WTC11 (cell line): Measurements from ENCODE around the gene DCAF6.

ENCODE experiments used
- ESRRA ChIP-seq: sonication (generic); formaldehyde crosslinking; IDR thresholded peaks from 2 replicates; pipeline ENCODE4 v1.8.1; 2022; ENCODE audit warnings: mild to moderate bottlenecking, missing genetic modification reagents, borderline replicate concordance
- ETV6 ChIP-seq: sonication (generic); formaldehyde crosslinking; IDR thresholded peaks from 2 replicates; pipeline ENCODE4 v1.8.1; 2022; ENCODE audit warnings: mild to moderate bottlenecking, missing genetic modification reagents
- MYBL2 ChIP-seq: sonication (generic); formaldehyde crosslinking; IDR thresholded peaks from 2 replicates; pipeline ENCODE4 v1.8.1; 2023; ENCODE audit warnings: mild to moderate bottlenecking, moderate library complexity, missing genetic modification reagents
- NFYB ChIP-seq: sonication (generic); formaldehyde crosslinking; conservative IDR thresholded peaks from 2 replicates; pipeline ENCODE4 v1.8.0; 2022; ENCODE audit warnings: low read depth, missing genetic modification reagents
- PRRX2 ChIP-seq: fragments of 250-450 bp; sonication (Bioruptor Pico); IDR thresholded peaks from 2 replicates; pipeline ENCODE4 v1.8.0; 2021; ENCODE audit warnings: mild to moderate bottlenecking
- SP1 ChIP-seq: sonication (generic); formaldehyde crosslinking; conservative IDR thresholded peaks from 2 replicates; pipeline ENCODE4 v1.8.1; 2022; ENCODE audit warnings: missing genetic modification reagents
- TF ChIP-seq, protein P1 (sequence below): fragments of 200-600 bp; IDR thresholded peaks from 2 replicates; pipeline ENCODE4 v1.8.0; 2022; ENCODE audit warnings: antibody characterized with exemption
- TF ChIP-seq, protein P2 (sequence below): sonication (generic); formaldehyde crosslinking; IDR thresholded peaks from 2 replicates; pipeline ENCODE4 v1.8.1; 2022; ENCODE audit warnings: mild to moderate bottlenecking, moderate library complexity, missing genetic modification reagents
- TF ChIP-seq, protein P3 (sequence below): sonication (generic); formaldehyde crosslinking; IDR thresholded peaks from 2 replicates; pipeline ENCODE4 v1.8.1; 2023; ENCODE audit warnings: mild to moderate bottlenecking, missing genetic modification reagents, moderate library complexity
- TF ChIP-seq, protein P4 (sequence below): sonication (generic); formaldehyde crosslinking; IDR thresholded peaks from 2 replicates; pipeline ENCODE4 v1.8.0; 2023; ENCODE audit warnings: missing genetic modification reagents, mild to moderate bottlenecking, borderline replicate concordance
- TF ChIP-seq, protein P5 (sequence below): fragments of 250-450 bp; sonication (Bioruptor Pico); IDR thresholded peaks from 2 replicates; pipeline ENCODE4 v1.9.0; 2021; ENCODE audit warnings: mild to moderate bottlenecking
- TF ChIP-seq, protein P6 (sequence below): sonication (generic); formaldehyde crosslinking; IDR thresholded peaks from 2 replicates; pipeline ENCODE4 v1.8.1; 2023; ENCODE audit warnings: mild to moderate bottlenecking, moderate library complexity, missing genetic modification reagents
- TF ChIP-seq, protein P7 (sequence below): fragments of 250-450 bp; sonication (Bioruptor Pico); IDR thresholded peaks from 2 replicates; pipeline ENCODE4 v1.8.0; 2021; ENCODE audit warnings: mild to moderate bottlenecking

DNA sequence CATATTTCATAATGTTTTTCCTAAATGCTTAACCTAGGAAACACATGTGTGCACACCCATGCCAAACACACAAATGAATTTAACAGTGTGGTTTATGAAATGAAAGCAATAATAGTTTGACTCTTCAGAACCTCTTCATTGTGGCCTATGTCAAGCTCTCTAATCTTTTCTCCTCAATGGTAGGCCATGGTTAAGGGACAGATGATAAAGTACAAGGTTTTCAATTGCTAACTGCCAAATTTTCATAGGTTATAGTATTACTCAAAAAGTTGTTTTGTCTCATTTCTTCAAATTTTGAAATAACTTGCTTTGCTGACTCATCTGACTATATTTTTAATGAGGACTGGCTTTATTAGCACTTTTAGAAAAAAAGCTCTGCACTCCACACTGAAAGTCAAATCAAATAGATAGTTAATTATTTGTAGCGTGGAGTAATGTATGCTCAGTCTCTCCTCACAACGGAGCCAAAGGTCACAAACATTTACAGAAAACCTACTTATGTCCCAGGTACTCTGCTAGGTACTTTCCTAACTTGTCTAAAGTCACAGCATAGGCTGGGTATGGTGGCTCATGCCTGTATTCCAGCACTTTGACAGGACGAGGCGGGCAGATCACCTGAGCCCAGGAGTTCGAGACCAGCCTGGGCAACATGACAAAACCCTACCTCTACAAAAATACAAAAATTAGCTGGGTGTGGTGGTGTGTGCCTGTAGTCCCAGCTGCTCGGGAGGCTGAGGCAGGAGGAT lies 19.5 kb upstream of the DCAF6 start:
- TF ChIP-seq NFYB (CRISPR knock-in tag): no peak
- TF ChIP-seq, protein P1, sequence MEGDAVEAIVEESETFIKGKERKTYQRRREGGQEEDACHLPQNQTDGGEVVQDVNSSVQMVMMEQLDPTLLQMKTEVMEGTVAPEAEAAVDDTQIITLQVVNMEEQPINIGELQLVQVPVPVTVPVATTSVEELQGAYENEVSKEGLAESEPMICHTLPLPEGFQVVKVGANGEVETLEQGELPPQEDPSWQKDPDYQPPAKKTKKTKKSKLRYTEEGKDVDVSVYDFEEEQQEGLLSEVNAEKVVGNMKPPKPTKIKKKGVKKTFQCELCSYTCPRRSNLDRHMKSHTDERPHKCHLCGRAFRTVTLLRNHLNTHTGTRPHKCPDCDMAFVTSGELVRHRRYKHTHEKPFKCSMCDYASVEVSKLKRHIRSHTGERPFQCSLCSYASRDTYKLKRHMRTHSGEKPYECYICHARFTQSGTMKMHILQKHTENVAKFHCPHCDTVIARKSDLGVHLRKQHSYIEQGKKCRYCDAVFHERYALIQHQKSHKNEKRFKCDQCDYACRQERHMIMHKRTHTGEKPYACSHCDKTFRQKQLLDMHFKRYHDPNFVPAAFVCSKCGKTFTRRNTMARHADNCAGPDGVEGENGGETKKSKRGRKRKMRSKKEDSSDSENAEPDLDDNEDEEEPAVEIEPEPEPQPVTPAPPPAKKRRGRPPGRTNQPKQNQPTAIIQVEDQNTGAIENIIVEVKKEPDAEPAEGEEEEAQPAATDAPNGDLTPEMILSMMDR: no peak
- TF ChIP-seq, protein P2, sequence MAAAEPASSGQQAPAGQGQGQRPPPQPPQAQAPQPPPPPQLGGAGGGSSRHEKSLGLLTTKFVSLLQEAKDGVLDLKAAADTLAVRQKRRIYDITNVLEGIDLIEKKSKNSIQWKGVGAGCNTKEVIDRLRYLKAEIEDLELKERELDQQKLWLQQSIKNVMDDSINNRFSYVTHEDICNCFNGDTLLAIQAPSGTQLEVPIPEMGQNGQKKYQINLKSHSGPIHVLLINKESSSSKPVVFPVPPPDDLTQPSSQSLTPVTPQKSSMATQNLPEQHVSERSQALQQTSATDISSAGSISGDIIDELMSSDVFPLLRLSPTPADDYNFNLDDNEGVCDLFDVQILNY (CRISPR knock-in tag): no peak
- no peak for TF ChIP-seq MYBL2 (CRISPR knock-in tag)
- TF ChIP-seq, protein P3, sequence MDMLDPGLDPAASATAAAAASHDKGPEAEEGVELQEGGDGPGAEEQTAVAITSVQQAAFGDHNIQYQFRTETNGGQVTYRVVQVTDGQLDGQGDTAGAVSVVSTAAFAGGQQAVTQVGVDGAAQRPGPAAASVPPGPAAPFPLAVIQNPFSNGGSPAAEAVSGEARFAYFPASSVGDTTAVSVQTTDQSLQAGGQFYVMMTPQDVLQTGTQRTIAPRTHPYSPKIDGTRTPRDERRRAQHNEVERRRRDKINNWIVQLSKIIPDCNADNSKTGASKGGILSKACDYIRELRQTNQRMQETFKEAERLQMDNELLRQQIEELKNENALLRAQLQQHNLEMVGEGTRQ (CRISPR knock-in tag): no peak
- TF ChIP-seq, protein P4, sequence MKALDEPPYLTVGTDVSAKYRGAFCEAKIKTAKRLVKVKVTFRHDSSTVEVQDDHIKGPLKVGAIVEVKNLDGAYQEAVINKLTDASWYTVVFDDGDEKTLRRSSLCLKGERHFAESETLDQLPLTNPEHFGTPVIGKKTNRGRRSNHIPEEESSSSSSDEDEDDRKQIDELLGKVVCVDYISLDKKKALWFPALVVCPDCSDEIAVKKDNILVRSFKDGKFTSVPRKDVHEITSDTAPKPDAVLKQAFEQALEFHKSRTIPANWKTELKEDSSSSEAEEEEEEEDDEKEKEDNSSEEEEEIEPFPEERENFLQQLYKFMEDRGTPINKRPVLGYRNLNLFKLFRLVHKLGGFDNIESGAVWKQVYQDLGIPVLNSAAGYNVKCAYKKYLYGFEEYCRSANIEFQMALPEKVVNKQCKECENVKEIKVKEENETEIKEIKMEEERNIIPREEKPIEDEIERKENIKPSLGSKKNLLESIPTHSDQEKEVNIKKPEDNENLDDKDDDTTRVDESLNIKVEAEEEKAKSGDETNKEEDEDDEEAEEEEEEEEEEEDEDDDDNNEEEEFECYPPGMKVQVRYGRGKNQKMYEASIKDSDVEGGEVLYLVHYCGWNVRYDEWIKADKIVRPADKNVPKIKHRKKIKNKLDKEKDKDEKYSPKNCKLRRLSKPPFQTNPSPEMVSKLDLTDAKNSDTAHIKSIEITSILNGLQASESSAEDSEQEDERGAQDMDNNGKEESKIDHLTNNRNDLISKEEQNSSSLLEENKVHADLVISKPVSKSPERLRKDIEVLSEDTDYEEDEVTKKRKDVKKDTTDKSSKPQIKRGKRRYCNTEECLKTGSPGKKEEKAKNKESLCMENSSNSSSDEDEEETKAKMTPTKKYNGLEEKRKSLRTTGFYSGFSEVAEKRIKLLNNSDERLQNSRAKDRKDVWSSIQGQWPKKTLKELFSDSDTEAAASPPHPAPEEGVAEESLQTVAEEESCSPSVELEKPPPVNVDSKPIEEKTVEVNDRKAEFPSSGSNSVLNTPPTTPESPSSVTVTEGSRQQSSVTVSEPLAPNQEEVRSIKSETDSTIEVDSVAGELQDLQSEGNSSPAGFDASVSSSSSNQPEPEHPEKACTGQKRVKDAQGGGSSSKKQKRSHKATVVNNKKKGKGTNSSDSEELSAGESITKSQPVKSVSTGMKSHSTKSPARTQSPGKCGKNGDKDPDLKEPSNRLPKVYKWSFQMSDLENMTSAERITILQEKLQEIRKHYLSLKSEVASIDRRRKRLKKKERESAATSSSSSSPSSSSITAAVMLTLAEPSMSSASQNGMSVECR (CRISPR knock-in tag): no peak
- TF ChIP-seq, protein P5, sequence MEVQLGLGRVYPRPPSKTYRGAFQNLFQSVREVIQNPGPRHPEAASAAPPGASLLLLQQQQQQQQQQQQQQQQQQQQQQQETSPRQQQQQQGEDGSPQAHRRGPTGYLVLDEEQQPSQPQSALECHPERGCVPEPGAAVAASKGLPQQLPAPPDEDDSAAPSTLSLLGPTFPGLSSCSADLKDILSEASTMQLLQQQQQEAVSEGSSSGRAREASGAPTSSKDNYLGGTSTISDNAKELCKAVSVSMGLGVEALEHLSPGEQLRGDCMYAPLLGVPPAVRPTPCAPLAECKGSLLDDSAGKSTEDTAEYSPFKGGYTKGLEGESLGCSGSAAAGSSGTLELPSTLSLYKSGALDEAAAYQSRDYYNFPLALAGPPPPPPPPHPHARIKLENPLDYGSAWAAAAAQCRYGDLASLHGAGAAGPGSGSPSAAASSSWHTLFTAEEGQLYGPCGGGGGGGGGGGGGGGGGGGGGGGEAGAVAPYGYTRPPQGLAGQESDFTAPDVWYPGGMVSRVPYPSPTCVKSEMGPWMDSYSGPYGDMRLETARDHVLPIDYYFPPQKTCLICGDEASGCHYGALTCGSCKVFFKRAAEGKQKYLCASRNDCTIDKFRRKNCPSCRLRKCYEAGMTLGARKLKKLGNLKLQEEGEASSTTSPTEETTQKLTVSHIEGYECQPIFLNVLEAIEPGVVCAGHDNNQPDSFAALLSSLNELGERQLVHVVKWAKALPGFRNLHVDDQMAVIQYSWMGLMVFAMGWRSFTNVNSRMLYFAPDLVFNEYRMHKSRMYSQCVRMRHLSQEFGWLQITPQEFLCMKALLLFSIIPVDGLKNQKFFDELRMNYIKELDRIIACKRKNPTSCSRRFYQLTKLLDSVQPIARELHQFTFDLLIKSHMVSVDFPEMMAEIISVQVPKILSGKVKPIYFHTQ: no peak
- TF ChIP-seq, protein P6, sequence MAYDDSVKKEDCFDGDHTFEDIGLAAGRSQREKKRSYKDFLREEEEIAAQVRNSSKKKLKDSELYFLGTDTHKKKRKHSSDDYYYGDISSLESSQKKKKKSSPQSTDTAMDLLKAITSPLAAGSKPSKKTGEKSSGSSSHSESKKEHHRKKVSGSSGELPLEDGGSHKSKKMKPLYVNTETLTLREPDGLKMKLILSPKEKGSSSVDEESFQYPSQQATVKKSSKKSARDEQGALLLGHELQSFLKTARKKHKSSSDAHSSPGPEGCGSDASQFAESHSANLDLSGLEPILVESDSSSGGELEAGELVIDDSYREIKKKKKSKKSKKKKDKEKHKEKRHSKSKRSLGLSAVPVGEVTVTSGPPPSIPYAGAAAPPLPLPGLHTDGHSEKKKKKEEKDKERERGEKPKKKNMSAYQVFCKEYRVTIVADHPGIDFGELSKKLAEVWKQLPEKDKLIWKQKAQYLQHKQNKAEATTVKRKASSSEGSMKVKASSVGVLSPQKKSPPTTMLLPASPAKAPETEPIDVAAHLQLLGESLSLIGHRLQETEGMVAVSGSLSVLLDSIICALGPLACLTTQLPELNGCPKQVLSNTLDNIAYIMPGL (CRISPR knock-in tag): no peak
- TF ChIP-seq PRRX2: no peak
- no peak for TF ChIP-seq ESRRA (CRISPR knock-in tag)
- TF ChIP-seq, protein P7, sequence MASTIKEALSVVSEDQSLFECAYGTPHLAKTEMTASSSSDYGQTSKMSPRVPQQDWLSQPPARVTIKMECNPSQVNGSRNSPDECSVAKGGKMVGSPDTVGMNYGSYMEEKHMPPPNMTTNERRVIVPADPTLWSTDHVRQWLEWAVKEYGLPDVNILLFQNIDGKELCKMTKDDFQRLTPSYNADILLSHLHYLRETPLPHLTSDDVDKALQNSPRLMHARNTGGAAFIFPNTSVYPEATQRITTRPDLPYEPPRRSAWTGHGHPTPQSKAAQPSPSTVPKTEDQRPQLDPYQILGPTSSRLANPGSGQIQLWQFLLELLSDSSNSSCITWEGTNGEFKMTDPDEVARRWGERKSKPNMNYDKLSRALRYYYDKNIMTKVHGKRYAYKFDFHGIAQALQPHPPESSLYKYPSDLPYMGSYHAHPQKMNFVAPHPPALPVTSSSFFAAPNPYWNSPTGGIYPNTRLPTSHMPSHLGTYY: no peak
- no peak for TF ChIP-seq SP1 (CRISPR knock-in tag)
- no peak for TF ChIP-seq ETV6
